NOMO-1 treated with DMSO at 0.1 percent for 48 hours (cell line): Measurements from ENCODE around the gene NFYC.

Experiments
- DNase-seq: peaks from one replicate; lab custom pipeline; 2025; ENCODE audit not compliant: unreplicated experiment; lab: John Stamatoyannopoulos, UW

Gene NFYC

DNA sequence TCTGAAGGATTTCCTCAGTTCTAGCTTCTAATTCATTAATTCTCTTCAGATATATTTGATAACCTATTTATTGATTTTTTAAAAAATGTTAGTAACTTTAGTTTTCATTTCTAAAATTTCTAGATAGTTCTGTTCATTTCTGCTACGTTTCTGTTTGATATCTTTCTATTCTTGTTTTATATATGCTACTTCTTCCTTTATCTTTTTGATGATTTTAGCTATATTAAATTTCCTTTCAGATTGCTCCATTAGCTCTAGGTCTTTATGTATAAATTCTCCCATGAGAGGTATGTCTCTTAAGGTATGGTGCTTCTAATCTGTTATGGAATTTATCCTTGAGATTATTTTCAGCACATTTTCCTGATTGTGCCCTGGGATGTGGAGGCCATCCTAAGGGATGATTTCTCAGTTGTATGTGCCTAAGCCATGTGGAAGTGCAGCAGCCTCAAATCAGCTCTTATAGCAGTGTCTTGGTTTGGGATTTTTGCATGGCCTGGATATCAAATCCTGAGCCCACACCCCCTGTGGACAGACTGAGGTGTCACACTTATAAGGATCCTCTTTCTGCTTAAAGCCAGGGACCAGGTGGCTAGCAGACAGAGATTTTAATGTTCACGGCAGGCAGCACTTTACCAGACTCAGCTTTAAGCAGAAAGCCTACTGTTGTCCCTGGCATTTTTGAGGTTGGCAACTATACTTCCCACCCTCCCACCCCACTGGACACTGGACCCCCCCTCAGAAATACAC is 85.9 kb downstream of the NFYC start:
- no peak for DNase-seq

DNA sequence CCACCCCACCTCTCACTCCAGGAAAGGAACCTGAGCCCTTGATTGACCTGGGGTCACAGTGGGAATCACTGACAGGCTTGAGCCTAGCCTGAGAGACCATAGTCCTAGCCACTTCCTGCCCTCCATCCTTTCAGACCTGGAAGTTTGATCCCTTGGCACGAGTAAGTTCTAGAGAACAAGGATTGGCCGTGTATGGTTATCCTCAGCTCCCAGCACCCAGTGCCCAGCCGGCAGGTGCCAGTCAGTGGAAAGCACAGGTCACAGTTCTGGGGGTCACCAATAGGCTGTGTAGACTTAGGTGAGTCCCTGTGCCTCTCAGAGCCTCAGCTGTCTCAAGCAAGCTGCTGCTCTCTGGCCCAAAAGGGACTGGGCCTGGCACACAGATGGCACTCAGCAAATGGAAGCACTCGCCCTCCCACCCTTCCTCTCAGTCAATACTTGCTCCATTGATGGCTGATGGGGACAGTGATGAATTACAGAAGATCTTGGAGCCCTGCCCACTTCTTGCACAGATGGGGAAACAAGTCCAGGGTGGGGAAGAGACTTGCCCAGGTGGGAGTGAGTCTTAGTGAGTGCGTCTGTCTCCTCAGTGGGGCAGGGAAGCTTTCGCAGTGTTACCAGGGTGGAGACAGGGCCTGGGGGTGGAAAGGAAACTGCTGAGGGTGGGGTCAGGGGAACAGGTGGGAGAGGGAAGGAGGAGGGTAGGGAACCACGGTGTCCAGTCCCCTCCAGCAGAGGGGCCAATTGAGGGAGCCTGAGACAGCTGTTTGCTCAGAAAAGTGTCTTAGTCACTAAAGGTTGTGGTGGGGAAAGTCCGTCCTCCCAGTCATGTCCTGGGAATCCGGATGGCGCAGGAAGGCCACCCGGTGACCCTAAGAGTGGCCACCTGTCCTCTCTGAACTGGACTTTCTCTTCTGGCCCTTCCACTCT is 89.4 kb downstream of the NFYC start:
- DNase-seq = no peak

DNA sequence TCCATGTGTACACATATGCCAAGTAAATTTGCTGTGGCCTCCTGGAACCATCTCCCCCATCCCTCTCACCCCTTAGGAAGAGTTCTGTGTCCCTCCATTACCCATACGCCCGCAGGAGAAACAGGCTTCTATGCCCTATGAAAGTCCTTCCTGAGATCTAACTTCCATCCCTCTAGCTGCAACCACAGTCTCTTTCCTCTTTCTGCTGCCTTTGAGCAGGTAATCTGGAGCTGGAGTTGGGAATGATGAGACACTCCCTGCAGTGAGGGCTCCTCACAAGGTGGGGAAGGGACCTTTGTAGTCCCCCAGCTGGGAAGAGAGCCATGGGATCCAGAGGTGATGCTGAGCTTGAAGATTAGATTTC is 90.1 kb downstream of the NFYC start:
- no peak for DNase-seq

DNA sequence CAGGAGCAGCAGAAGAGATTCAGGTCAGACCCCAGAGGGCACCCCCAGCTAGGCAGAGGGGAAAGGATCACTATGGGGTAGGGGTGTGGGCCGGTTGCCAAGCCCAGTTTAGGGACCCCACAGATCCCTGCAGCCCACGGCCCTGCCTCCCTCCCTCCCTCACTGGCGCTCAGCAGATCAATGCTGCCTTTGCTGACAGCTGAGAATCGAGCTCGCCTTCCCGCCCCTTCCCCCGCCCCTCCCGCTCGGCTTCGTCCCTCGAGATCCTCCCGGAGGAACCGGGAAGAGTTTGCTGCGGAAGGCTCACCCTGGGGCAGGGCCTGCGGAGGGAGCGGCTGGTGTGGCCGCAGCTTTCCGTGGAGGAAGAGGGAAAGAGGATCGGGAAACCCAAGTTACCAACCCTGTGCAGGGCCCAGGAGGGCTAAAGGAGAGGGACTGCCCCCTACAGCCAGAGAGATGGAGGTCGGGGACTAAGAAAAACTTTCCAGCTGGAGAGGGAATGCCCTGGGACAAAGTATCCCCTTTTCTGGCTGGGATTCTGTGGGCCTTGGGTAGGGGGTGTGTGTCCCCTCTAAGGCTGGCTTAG is 91.0 kb downstream of the NFYC start:
- no peak for DNase-seq

DNA sequence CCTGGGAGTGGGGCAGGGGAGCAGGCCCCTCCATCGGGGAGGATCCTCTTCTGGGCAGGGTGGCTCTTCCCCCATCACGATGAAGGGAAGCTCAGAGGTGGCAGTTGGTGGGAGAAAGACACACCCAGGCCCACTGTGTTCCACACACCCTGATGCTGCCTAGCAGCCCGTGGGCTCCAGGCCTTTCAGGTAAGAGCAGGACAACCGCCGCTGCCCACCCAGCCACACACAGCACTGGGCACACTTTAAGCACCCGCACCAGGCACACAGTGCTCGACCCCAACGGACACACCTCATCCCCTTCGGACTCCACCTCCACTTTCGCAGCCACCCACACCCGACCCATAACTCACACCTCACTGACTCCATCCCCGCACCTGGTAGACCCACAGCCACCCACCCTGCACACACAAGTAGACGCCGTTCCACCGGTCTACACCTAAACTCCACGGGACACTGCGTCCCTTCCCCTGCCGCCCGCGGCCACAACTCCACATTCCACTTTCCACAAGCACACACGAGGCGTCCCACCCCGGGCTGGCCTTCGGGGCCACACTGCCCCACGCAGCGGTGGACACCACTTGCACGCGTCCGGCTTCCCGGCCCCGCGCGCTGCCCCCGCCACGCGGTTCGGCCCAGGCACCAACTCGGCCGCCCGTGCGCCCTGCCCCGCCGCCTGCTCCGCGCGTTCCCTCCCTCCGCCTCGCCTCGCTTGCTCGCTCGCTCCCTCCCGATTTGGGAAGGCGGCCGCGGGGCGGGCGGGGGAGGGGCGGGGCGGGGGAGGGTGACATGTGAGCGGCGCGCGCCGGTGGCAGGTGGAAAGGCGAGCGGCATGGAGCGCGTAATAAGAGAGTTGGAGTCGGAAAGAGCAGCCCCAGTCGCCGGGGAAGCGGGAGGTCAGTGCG is 91.7 kb downstream of the NFYC start, which contains the start of gene KCNQ4:
Gene KCNQ4 (plus strand): TSS at position 787 of the 905 bp plus-strand sequence. CDS start 307 bp downstream, outside the sequence.
- DNase-seq = peak; percentile 7

DNA sequence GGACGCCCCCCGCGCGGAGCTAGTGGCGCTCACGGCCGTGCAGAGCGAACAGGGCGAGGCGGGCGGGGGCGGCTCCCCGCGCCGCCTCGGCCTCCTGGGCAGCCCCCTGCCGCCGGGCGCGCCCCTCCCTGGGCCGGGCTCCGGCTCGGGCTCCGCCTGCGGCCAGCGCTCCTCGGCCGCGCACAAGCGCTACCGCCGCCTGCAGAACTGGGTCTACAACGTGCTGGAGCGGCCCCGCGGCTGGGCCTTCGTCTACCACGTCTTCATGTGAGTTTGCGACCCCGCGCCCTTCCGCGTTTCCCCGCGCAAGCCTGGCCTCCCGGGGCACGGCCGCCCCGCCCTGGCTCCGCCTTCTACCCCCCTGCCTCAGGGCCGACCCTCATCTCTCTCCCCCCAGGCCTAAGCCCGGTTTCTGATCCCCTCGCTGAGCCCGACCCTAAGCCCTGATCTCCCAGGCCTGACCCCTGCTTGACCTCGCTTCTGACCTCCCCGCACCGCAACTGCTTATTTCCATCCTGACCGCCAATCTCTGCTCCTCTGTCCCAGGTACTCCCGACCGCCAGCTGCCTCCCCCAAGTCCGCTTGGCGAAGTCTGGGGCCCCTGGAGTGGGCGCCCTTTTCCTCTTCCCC is 92.8 kb downstream of the NFYC start:
- no peak for DNase-seq

DNA sequence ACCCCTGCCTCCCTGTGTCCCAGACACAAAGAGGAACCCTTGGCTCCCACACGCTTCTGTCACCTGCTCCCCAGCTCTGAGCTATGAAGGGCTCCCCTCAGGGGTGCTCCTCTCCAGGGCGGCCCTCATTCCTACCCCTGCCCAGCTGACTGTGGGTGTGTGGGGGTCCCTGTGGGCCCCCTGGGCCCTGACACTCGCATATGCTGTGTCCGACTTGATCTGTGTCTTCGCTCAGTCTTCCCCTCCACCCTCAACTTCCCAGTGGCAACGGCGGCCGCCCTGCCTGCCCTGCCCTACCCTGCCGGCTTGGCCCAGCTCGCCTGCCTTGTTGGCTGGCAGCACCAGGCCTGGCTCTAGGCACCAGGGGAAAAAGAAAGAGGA is 93.3 kb downstream of the NFYC start:
- no peak for DNase-seq

DNA sequence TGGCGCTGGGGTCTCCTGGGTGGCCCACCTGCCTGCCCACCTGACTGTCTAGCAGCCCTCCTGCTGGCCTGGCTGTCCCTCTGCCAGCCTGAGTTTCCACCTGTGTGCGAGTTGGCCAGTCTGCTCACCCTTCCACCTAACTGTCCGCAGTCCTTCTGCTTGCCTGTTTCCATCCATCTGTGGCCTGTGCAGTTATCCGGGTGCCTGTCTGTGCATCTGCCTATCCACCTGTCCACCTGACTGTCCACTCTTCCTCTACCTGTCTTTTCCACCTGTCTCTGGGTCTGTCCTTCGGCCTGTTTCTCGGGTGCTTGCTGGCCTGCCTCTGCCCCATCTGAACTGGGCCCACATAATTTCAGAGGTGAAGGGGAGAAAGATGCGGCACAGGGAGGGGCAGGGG is 93.9 kb downstream of the NFYC start:
- DNase-seq = no peak

DNA sequence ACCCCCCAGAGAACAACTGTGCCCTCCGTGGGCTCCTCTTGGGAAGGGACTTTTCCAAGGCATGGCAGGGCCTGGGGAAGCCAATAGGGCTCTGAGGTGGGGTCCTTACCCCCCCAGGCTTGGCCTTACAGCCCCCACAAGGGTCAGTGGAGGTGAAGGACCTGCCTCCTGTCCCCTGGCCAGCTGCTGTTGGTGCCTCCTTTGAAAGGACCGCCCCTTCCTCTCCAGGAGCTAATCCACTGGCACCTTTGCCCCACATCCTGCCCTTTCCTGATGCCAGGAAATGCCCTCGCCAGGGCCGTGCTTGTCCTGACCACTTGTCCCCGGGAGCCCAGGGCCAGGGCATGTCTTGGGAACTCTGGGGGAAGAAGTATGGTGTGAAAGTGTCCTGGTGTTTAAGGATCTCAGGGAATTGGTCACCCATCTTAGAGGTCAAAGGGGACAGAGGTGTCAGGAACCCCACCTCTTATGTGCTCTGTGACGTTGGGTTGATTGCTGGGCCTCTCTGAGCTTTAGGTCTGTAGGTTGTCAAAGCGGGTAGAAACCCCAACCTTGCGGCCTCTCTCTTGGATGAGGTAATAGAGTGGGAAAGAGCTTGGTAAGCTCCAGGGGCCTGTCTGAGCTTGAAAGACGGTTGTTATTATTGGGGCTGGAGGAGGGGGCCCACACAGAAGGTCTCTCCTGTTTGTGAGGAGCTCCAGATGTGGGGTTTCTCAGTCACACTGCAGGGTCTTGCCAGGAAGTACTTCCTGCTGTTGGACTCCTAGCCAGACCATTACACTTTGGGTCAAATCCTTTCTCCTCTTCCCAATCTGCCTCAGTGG is 94.9 kb downstream of the NFYC start:
- no peak for DNase-seq

DNA sequence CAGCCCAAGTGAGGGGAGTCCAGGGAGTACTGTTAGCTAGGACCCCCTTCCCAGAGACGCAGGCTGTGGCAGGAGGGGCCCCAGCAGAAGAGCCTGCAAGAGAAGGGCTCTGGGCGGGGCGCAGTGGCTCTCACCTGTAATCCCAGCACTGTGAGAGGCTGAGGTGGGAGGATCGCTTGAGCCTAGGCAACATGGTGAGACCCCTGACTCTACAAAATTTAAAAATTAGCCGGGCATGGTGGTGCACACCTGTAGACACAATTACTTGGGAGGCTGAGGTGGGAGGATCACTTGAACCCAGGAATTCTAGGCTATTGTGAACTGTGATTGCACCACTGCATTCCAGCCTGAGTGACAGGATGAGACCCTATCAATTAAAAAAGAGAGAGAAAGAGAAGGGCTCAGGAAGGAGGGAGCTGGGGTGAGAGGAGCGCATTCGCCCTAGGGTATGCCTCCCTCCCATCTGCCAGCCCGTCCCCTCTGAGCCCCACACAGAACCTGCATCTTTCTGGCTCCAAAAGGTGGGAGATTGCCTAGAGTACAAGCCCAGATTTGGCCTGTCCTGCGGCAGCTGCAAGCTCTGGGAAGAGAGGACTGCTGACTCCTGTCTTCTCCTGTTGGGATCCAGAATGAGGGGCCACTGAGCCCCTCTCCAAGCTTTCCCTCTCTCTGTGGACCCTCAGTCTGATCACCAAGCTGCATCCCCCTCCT is 95.6 kb downstream of the NFYC start:
- no peak for DNase-seq

DNA sequence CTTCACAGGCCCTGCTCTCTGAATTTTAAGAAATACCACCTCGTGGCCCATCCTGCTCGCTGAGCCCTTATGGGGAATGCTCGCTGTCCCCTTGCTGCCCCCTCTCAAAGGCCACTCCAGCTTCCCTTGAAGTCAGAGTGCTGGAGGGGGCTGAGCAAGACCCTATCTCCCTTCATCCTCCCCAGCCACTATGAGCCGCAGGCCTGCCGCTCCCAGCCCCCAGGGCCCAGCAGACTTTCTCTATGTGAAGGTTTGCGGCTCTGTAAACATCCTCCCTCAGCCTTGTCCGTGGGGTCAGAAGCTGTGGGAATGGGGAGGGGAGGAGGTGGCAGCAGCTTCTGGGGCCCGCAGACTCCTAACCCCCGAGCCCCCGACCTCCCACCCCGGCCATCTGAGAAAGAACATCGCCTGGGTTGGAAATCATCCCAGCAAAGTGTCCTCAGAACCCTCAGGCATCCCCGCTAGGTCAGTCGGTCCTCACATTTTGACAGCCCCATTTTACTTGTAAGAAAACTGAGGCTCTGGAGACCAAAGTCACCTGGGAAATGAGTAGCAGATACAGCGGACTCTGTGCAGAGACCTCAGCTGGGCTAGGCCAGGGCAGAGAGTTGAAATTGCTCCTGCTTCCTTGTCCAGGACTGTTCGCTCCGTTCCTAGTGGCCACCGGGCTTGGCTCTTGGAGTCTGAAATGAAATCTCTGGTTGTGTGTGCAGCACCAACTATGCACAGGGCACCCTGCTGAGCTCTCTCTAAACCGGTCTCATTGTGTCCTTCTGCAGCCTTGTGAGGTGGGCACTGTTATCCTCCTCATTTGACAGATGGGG is 96.4 kb downstream of the NFYC start:
- no peak for DNase-seq

DNA sequence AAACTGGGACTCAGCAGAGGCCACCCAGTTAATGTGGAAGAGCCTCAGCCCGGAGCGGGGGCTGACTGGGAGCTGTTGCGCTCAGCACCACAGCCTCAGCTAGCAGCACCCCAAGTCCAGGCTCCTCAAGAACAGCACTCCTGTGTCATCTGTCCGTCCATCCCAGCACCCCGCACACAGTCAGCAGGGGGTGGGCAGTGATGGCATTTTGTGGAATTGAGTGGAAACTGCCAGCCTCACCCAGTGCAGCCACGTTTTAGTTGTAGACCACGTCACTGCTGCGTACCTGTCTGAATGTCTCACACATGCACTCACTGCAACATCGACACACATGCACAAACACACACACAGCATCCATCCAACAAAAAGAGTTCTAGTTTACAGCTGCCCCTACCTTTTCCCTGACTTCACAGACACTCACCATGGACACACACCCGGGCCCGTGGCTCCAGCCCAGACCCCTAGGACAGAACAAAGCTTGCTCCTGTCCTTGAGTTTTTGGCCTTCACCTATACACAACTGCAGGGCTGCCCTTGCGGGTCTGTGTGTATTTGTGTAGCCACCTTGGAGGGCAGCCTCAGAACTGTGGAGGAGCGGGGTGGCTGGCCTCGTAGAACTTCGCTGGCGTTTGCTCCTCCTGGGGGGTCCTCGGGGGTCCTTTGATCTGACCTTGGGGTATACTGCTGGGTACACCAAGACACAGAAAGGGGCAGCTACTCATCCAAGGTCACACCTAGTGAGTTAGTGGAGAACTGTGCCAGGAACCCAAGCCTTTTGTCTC is 97.2 kb downstream of the NFYC start:
- no peak for DNase-seq

DNA sequence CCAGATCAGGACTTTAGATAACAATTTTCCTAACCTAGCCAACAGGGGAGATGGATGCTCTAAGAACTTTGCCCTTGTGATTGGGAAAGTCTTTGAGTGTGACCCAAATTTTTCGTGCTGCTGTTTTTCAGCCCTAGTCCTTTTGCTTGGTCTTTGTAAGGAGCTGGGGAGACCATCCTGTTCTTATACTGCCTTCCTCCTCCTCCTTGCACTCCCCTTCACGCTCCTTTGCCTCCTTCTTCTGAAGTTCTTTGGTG is 97.8 kb downstream of the NFYC start:
- DNase-seq = no peak

DNA sequence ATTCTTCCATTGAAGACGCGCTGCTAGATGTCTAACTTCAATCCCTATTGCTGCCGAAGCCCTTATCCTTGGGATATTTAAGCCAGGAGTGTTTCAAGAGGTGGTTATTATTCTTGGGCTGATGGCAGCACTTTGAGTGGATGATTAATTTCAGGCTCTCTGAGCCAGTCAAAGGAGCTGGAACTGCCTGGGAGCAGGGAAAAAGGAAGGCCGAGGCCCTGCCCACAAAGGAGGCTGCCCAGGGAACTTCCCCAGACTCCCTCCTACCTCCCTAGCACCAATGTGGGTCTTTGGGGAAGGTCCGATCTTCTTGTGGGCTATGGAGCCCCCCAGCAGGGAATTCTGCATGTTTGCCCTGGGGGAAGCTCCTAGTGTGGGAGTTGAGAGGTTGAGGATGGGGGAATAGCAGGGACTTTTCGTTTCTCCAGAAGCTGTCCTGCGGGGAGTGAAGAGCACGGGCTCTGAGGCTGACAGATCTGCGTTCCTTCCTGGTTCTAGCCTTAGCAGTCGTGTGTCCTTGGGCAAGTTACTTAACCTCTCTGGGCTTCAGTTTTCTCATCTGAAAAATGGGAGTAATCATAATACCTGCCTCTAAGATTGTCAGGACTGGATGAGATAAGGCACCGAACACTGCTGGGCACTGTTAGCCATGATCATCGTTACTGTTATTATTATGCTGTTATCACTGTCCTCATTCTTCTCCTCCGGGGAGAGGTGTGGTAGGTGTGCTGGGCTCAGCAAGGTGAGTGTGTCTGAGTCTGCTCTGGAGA is 98.3 kb downstream of the NFYC start:
- DNase-seq = no peak

DNA sequence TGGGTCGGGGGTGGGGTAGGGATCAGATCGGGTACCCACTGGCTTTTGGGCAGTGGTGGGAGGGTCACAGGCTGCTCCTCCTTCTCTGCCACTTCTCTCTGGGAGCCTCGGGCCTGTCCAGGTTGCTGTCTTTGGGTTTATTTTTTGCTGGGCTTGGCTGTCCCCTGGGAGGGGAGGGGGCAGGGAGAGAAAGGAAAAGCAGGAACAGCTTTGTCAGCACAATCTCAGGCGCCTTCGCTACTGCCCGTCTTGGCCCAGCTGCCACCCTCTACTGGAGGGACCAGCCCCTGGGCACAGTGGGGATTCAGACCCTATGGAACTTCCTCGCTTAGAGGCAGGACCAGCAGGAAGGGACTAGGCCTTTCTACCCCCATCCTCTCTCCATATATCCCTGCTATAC is 100.5 kb downstream of the NFYC start:
- DNase-seq = no peak

DNA sequence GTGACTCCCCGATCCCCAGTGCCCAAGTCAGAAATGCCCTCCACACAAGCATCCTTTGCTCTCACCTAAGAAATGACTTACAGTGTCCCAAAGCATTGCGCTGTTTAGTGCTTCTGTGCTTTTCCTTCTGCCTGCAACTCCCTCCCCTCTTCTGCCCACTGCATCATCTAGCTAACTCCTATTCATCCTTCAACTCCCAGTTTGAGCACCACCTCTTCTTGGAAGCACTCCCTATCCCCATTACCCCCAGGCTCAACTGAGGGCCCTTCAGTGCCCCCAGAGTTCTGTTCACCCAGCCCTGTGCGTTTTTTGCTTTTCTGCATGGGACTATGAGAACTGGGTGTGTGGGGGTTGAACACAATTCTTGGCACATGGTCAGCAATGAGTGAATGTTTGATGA is 102.1 kb downstream of the NFYC start:
- DNase-seq = no peak

DNA sequence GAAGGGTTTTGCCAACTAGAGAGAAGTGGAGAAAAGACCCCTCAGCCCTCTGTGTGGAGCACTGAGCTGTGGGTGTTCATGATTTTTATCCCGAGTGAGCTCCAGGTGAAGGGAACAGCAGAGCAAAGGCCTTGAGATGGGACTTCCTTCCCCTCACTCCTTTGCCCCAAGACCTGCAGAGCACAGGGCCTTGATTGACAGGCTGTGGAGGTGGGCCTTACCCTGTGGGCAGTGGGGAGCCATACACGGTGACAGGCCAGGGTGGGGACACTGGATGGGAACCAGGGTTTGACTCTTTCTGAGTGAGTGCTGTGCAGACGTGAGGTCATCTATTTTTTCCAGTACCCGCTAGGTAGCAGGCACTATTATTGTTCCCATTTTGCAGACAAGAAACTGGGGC is 102.5 kb downstream of the NFYC start:
- DNase-seq = no peak
